SIG-M5 (cell line): ENCODE measurements around the gene SLC7A6.

Source experiments
- DNase-seq: peaks from one replicate; lab custom pipeline; 2025; lab: John Stamatoyannopoulos, UW

The SLC7A6 gene

DNA sequence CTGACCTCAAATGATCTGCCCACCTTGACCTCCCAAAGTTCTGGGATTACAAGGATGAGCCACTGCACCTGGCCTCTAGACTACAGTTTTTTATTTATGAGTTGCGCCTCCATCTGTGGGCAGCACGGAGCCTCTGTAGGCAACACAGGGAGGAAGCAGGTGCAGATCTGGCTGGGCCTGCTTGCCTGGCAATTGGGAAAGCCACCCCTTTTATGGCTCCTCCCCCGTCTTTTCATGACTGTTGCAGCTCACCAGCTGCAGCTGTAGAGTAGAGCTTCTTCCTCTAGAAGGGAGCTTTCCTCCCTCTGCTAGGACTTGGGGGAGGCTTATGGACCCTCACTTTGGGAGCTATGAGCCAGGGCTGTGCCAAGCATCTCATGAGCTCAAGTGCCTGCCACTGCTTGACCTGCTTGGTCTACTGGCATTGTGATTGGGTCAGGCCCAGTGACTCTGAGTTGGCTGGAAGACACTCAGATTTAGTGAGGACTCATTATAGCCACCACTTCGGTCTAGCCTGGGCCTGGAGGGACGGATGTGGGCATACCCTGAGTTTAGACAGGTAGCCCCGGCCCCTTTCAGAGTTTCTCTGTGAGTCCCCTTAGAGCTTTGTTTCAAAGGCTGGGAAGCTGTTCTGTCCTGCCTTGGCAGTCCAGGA is 6.9 kb upstream of the SLC7A6 start:
- DNase-seq: no peak

DNA sequence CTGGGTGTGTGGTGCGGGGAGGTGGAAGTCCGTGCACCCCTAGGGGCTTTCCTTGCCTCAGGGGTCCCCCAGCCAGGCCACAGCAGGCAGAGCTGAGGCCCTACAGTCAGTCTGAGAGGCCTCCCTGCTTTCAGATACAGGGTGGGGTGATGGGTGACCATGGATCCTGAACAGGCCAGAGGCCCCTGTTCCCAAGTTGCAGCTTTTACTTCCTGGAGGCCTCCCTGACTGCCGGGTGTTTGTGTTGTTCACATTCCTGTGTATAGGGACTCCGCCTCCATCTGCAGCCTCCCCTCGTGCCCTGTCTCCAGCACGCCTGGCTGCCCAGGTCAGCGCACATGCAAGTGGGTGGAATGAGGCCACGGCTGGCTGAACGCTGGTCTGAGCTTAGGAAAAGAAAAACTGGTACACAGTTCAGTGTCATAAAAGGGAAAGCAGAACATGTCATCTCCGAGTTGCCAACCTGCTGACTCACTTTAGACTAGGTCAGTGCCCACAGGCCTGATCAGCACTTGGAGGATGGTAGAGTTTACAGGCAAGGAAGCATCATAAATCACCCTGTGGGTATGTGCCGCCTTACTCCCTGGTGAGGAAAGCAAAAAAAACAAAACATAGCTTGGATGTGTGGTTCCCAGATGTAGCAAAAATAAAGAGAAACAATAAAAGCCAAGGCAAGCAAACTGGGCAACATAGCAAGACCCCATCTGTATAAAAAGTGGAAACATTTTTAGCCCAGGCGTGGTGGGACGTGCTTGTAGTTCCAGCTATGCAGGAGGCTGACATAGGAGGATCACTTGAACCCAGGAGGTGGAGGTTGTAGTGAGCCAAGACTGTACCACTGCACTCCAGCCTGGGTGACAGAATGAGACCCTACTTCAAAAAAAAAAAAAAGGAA is 6.2 kb upstream of the SLC7A6 start:
- no peak for DNase-seq

DNA sequence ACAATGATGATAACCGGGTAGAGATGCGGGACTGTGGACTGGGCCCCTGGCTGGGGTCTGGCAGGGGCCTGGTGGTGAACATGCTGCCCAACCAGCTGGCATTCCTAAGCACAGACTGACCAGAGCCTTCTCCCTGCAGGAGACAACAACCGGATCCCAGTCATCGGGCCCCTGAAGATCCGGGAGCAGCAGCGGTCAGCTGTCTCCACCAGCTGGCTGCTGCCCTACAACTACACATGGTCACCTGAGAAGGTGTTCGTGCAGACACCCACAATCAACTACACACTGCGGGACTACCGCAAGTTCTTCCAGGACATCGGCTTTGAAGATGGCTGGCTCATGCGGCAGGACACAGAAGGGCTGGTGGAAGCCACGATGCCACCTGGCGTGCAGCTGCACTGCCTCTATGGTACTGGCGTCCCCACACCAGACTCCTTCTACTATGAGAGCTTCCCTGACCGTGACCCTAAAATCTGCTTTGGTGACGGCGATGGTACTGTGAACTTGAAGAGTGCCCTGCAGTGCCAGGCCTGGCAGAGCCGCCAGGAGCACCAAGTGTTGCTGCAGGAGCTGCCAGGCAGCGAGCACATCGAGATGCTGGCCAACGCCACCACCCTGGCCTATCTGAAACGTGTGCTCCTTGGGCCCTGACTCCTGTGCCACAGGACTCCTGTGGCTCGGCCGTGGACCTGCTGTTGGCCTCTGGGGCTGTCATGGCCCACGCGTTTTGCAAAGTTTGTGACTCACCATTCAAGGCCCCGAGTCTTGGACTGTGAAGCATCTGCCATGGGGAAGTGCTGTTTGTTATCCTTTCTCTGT is 5.1 kb upstream of the SLC7A6 start:
- DNase-seq: no peak

DNA sequence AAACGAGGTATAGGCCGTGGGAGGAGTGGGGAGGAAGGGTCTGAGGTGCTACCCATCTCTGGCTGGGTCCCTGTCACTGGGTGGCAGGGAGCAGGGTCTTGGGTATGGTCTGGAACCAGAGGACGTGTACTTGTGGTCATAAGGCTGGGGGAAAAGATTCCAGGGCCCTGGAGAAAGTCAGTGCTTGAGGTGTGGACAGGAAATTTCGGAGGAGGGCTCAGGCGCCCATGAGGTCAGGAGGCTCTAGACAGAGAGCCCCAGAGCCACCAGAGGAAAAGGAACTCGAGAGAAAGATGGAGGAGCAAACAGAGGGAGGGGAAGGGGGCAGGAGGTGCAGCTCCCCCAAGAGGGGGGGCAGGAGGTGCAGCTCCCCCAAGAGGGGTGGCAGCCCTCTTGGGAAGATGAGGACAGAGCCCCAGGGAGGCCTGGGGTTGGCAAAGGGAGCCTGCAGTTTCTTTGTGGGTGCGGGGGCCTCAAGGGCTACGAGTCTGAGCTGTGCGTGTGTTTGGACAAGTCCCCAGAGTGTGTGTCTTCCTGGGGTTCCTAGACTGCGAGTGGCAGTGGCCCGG is 683 bp upstream of the SLC7A6 start:
- no peak for DNase-seq

DNA sequence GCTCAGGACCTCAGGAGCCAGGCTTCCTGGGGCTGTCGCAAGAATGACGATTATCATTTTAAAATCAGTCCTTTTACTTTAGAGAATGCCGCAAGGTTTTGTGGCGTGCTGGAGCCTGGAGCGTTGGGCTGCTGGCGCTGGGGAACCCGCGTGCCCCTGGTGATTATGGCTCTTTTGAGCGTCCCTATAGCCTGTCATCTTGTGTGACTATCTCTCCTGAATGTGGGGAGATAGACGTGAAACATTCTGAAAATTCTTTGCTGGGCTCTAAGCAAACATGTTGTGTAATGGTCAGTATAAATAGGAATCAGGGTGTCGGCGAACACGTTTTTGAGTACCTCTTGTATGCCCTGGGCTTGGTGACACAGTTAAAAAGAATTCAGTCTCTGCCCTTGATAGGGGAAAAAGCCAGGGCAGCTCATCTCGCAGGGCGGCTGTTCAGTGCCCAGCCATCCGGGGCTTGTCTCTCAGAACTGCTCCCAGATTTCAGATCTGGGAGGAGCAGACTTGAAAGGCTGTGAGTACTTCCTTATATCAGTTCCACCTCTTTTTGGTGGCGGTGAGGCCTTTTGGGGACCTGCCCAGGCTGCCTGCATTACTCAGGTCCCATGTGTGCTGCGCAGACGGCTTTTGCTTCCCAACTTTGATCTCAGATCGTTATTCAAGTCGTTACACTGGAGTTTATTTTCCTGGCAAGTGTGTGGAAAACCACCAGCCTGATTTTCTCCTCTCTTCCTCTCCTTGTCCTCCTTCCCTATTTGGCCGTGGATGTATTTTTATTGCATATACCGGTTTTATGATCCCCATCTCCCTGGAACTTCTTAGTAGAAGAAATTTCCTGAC is 973 bp downstream of the SLC7A6 start:
- DNase-seq: peak; percentile 55

DNA sequence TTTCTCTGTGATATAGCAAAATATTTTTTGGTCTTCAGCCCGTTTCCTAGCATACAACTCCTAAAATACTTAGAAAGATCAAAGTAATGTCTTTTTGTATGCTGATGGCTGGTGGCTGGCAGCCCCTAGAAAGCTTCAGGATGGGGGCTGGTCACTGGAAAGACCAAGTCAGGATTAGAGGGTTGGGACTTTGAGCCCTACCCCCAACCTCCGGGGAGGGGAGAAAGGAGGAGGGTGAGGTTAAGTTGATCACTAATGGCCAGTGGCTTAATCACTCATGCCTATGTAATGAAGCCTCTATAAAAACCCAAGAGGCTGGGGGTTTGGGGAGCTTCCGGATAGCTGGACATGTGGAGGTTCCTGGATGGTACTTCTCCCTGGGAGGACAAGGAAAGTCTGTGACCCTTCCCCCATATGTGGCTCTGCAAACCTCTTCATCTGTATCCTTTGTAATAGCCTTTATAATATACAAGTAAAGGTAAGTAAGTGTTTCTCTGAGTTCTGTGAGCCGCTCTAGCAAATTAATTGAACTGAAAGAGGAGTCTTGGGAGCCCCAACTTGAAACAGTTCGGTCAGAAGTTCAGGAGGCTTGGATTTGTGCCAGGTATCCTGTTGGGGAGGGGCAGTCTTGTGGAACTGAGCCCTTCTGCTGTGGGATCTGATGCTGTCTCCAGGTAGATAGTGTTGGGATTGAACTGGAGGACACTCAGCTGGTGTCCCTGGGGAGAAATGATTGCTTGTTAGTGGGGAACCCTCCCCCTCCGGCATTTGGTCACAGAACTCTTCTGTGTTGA is 3.5 kb downstream of the SLC7A6 start:
- no peak for DNase-seq

DNA sequence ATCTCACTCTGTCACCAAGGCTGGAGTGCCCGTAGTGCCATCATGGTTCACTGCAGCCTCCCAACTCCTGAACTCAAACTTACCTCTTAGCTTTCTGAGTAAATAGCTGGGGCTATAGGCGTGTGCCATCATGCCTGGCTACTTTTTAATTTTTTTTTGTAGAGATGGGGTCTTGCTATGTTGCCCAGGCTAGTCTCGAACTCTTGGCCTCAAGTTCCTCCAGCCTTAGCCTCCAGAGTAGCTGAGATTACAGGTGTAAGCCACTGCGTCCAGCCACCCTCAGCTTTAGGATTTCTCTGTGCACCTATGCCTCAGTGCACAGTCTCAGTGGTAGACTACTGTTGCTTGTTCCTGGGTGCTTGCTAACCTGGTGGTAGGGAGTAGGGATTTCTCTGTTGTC is 5.5 kb downstream of the SLC7A6 start:
- DNase-seq: no peak

DNA sequence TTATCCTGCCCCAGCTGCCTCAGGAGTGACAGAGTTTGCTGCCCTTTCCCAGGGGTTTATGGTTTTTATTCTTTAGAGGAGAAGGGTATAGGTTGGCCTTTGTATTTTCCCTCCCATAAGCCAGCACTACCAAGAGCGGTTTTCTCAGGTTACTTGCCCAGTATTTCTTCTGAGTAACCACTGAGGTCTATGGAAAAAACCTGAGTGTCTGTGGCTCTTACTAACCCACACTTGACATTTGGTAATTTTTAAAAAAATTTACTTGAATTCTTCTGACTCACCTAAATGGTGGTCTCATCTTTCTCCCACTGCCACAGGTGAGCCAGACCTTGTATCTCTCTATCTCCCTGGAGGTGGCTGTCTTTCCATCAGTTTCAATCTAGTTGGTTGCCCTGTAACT is 6.0 kb downstream of the SLC7A6 start:
- no peak for DNase-seq

DNA sequence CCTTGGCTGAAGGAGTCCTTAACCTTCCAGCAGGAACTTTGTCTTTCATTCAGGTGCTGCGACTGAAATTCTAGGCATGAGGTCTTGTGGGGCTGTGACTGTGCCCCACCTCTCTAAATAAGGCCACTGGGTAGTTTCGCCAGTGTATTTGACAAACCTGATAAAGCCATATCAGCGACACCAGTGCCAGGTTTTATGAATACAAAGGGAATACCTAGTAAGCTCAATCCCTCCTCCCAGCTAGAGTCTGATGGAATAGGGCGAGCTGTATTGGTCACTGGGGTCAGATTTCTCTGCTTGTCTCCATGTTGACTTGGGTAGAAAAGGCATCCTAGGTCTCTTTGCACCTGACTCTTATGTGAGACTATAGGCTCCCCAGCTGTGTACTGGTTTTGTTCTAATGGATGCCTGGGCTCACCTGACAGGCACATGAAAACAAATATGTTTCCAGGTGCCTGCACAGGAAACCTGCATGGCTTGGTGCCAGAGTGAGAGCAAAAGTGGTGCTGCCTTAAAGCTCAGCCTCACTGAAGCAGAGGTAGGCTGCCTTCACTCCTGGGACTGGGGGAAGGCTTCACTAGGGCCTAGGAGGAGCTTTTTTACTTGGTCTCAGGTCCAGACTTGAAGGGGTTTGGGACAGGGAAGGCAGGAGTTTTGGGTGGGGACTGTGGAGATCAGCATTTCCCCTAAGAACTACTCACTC is 8.3 kb downstream of the SLC7A6 start:
- no peak for DNase-seq

DNA sequence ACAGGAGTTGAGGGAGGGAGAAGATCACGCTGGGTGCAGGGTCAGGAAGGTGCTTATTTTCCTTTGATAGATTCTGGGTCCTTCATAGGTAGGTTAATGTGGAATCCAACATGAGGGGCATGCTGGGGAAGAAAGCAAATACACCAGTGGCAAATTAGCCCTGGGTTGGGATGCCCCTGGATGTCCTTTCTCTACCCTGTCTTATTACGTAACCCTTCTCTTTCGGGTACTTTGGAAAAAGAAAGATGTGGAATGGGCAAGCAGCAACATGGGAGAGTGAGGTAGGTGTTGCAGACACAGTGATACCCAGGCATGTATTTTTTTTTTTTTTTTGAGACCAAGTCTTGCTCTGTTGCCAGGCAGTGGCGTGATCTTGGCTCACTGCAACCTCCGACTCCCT is 9.1 kb downstream of the SLC7A6 start:
- DNase-seq: no peak

DNA sequence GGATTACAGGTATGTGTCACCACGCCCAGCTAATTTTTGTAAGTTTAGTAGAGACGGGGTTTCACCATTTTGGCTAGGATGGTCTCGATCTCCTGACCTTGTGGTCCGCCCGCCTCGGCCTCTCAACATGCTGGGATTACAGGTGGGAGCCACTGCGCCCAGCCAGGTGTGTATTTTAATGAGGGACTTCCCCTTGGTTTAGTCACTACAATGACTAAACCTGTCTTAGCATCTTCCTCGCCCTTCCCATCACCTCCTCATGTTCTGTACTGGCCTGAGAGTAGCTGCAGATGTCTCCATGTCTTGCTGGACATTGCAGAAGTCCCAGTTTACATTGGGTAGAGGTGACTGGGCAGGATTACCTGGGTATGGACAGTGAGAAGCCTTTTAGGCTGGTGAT is 9.6 kb downstream of the SLC7A6 start:
- no peak for DNase-seq

DNA sequence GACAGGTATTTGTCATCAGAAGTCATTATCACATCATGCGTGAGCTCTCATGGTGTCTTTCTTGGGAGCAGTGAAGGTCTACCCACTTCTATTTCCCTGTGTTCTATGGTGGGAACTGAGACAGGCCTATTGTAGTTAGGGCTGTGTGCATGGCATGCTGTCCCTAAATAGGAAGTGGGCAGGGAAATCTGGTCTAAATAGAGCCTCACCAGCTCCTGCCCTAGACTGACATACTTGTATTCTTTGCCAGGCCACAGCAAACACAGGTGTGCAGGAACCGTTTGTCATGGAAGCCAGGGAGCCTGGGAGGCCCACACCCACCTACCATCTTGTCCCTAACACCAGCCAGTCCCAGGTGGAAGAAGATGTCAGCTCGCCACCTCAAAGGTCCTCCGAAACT is 10.1 kb downstream of the SLC7A6 start:
- DNase-seq: no peak

DNA sequence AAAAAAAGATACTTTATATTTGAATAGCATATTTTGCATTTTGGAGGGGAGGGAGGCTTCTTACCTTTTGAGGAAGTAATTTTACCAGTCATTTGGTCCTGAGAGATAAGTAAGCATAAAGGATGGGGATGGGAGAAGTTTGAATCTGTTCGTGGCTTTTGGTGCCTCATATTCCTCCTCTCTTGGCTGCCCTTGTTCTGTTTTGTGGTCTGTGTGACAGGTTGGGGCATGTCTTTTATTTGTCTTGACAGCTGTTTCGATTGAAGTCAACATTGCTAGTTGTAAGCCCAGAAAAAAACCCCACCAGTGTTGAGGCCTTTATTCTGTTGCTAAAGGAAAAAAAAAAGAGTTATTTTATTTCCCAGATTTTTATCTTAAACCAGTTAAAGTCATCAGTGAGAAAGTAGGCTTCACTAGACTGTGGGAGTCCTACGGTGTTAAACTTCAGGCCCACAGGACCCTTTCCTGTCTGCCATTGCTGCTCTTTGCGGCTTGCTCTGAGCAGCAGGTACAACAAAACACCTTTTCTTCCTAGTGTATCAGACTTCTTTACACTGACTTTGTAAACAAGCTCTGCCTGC is 11.4 kb downstream of the SLC7A6 start:
- no peak for DNase-seq

DNA sequence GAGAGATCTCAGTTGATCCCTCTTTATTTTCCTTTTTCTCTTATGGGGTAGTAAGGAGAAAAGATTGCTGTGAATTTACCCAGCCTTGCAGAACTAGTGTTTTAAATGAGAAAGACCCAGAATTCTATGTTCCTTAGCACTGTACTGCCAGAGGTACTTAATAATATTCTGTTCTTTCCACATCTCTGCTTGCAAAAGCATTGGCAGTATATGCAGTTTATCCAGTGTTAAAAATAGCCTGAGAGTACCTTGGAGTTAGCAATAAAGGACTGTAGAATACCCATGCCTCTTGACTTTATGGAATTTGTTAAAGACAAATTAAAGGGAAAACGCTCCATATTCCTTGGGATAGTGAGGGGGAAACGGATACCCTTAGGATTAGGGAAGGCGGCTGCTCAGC is 11.9 kb downstream of the SLC7A6 start:
- DNase-seq: no peak

DNA sequence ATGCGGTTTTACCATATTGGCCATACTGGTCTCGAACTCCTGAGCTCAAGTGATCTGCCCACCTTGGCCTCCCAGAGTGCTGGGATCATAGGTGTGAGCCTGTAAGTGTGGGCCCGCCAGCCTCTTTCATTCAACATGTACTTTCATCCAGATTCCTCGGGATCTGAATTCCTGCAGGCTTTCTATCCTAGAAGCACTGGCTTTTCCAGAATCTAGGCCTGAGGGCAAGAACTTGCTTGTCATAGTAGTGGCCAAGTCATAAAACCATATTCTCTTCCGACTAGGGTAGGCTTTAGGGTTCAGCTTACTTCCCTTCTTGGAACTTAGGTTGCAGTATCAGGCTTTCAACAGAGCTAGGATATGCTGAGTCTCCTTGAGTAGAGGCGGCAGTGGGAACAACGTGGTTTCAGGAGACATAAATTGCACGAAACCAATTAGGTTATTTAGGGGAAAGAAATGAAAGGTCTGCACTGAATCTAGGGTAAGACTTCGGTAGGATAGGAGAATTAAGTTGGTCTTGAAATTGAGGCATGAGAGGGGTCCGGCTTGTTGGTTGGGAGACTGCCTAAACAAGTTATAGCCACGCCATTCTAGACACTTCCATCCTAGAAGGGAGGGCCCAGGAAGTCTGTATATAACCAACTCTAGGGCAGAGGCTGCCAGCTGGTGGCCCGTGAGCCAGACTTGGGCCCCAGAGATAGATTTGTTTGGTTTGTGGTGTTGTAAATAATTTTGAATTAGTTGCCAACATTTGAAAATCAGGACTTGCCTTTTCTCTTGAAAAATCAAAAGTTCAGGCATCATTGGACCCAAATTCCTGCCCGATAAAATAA is 15.6 kb downstream of the SLC7A6 start:
- DNase-seq: no peak

DNA sequence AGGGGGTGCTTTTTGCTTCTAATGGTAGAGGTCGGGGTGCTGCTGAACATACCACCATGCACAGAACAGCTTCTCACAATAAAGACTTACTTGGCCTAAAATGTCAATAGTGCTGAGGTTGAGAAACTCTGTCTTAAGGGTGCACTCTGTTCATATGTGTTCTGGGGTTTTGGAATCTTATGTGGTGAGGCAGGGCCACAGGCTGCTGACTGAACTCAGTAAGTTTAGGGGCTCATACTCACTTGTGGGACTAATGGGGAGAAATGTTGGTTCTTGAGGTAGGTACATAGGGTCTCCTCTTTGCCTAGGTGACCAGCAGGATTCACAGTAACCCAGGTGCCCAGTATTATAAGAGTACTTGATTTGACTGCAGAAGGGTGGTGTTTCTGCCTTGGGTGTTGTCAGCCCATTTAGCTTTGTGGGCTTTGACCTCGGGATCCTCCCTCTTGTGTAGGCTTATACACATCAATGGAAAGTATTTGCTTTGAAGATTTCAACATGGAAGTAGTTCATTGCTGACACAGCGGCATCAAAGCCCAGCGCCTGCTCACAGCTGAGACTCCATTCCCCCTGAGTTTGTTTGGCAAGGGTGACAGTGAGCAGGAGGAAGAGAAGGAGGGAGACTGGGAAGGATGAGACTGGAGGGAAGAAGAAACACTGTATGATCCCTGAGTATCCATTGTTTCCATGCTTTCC is 17.2 kb downstream of the SLC7A6 start:
- DNase-seq: no peak

DNA sequence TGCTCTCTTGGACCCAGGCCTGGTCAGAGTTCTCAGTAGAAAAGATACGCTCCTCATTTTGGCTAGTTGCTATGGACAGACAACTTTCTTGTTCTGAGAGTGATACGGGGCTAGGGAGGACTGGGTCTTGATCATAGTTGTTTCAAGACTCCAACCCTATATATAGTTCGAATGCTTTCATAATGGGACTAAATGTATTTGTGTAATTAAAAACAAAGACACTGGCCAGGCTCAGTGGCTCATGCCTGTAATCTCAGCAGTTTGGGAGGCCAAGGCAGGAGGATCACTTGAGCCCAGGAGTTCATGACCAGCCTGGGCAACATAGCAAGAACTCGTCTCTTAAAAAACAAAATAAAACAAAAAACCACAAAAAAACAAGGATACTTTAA is 17.7 kb downstream of the SLC7A6 start:
- no peak for DNase-seq

DNA sequence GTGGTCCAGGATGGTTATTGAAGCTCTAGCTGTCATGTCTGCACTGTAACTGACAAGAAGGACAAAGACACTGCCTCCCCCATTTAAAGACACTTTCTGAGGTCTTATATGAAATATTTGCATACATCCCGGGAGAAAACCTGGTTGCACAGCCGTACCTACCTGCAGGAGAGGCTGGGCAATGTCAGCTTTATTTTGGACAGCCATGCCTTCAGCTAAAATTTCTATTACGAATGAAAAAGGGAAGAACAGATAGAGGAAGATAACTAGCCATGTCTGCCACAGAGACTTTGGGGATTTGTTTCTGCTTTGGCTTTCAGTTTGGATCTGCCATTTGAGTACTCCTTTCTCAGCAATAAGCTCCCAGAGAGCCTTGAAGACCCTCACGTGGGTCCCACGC is 19.0 kb downstream of the SLC7A6 start:
- DNase-seq: no peak
